Karpas-422 (cell line): ENCODE data around the gene MTA1. TPM values are rescaled to one million over a fixed set of nuclear protein-coding genes. Genes with fewer than 3 reads are reported as not detected.

Experiments
- DNase-seq: peaks from one replicate; pipeline ENCODE4 v3.0.0-alpha.2; 2015
- H2AFZ ChIP-seq: fragments of 200-600 bp; sonication (generic); 2 replicates; pipeline ENCODE4 v1.6.1; 2014; ENCODE audit warnings: antibody characterized with exemption, low read length, mixed read lengths
- H3K27ac ChIP-seq: fragments of 200-600 bp; sonication (generic); 2 replicates; pipeline ENCODE4 v1.5.1; 2014; ENCODE audit warnings: mild to moderate bottlenecking, low read length, moderate library complexity
- H3K27me3 ChIP-seq: fragments of 200-600 bp; sonication (generic); 2 replicates; pipeline ENCODE4 v1.6.1; 2014; ENCODE audit warnings: low read length, mixed read lengths
- H3K36me3 ChIP-seq: fragments of 200-600 bp; sonication (generic); 2 replicates; pipeline ENCODE4 v1.6.1; 2014; ENCODE audit warnings: low read length, mixed read lengths; ENCODE audit not compliant: insufficient read depth
- H3K4me1 ChIP-seq: fragments of 200-600 bp; sonication (generic); 2 replicates; pipeline ENCODE4 v1.6.1; 2014; ENCODE audit warnings: mild to moderate bottlenecking, low read length, mixed read lengths
- H3K4me2 ChIP-seq: fragments of 200-600 bp; sonication (generic); 2 replicates; pipeline ENCODE4 v1.6.1; 2014; ENCODE audit warnings: low read length, low read depth, mild to moderate bottlenecking; ENCODE audit not compliant: poor library complexity, severe bottlenecking
- H3K4me3 ChIP-seq: fragments of 200-600 bp; sonication (generic); 2 replicates; pipeline ENCODE4 v1.5.1; 2014; ENCODE audit warnings: mild to moderate bottlenecking, antibody characterized with exemption, low read length, mixed read lengths
- H3K79me2 ChIP-seq: fragments of 200-600 bp; sonication (generic); 2 replicates; pipeline ENCODE4 v1.6.1; 2014; ENCODE audit warnings: mild to moderate bottlenecking, low read length, mixed read lengths
- H3K9ac ChIP-seq: fragments of 200-600 bp; sonication (generic); 2 replicates; pipeline ENCODE4 v1.6.0; 2014; ENCODE audit warnings: low read length
- H3K9me2 ChIP-seq: fragments of 200-600 bp; sonication (generic), shearing (Covaris generic); replicated peaks from 2 replicates; pipeline ENCODE4 v1.6.0; 2014; ENCODE audit warnings: mild to moderate bottlenecking, low read length, moderate library complexity; ENCODE audit not compliant: insufficient read depth
- H3K9me3 ChIP-seq: fragments of 300-700, 200-600 bp; sonication (generic); 2 replicates; pipeline ENCODE4 v1.6.1; 2014; ENCODE audit warnings: low read length, mixed read lengths
- H4K20me1 ChIP-seq: fragments of 200-600 bp; sonication (generic); 2 replicates; pipeline ENCODE4 v1.6.1; 2014; ENCODE audit warnings: mild to moderate bottlenecking, antibody characterized with exemption, low read length, low read depth; ENCODE audit not compliant: insufficient read depth
- total RNA-seq: library from RNA; depleted of rRNA; stranded (reverse); fragments of >200 nt; shearing (Covaris generic); gene quantifications from 2 replicates; pipeline ENCODE4 v1.2.3, GENCODE V29; 2014; ENCODE audit warnings: low replicate concordance

Gene MTA1
- total RNA-seq, 1 experiment from 2014 or later: 94.6 TPM

DNA sequence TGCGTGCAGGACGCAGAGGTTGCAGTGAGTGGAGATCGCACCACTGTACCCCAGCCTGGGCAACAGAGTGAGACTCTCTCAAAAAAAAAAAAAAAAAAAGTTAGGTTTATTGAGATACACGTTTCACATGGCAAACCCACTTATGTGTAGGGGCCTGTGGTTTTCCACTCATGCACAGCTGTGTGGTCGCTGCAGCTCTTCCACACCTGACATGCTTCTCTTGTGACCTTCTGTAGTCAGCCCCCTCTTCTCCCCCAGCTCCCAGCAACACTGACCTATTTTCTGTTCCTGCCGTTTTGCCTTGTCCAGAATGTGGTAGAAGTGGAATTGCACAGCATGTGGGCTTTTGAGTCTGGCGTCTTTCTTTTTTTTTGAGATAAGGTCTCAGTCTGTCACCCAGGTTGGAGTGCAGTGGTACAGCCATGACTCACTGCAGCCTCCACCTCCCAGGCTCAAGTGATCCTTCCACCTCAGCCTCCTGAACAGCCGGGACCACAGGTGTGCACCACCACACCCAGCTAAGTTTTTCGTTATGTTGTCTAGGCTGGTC, 8.4 kb downstream of the MTA1 start:
- Histone ChIP-seq H3K4me2 (no peak overlapping the region), H4K20me1 (peaks cover 53% of the 10 kb centered on the region), H3K36me3 (peaks cover 25% of the 10 kb centered on the region), H3K4me1 (no peaks in the 10 kb centered on the region), H3K27ac (no peak overlapping the region), H2AFZ (no peak overlapping the region), H3K9me2 (no peaks in the 10 kb centered on the region), H3K9ac (no peak overlapping the region), H3K27me3 (no peaks in the 10 kb centered on the region), H3K4me3 (no peak overlapping the region), H3K9me3 (no peaks in the 10 kb centered on the region), H3K79me2 (peaks cover 91% of the 10 kb centered on the region)
- no peak for DNase-seq

DNA sequence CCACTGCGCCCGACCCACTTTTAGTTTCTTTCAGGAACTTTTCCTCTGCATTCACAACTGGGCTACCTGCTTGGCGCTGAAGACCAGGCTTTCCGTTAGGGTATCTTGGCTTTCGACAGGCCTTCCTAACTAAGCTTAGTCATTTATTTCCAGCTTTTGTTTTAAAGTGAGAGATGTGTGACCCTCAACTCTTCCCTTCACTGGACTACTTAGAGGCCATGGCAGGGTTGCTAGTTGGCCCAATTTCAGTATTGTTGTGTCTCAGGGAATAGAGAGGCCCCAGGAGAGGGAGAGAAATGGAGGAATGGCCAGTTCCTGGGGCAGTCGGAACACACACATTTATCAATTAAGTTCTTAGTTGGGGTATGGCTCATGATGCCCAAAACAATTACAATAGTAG, 10.4 kb downstream of the MTA1 start:
- Histone ChIP-seq H3K9me2 (no peaks in the 10 kb centered on the region), H4K20me1 (peaks cover 47% of the 10 kb centered on the region), H3K36me3 (peaks cover 25% of the 10 kb centered on the region), H3K9me3 (no peaks in the 10 kb centered on the region), H3K4me3 (no peak overlapping the region), H3K27me3 (no peaks in the 10 kb centered on the region), H3K27ac (no peak overlapping the region), H2AFZ (no peak overlapping the region), H3K4me2 (no peak overlapping the region), H3K79me2 (peaks cover 91% of the 10 kb centered on the region), H3K4me1 (no peaks in the 10 kb centered on the region), H3K9ac (no peak overlapping the region)
- DNase-seq: no peak

DNA sequence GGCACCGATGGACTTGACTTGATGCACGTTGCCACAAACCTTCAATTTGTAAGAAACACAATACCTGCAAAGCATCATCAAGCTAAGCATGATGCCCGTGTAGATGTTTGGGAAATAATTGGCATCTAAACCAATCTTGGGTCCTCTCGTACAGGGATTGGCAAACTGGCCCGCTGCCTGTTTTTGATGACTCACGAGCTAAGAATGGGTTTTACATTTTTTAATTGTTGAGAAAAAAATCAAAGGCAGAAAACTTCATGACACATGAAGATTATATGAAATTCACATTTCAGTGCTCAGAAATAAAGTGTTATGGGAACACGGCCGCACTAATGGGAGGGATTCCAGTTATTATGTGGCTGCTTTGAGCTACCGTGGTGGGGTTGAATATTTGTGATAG, 10.9 kb downstream of the MTA1 start:
- no peak overlapping the region for H3K4me3 ChIP-seq
- no peak overlapping the region for H3K4me2 ChIP-seq
- no peak for DNase-seq
- peaks cover 27% of the 10 kb centered on the region for H3K36me3 ChIP-seq
- no peaks in the 10 kb centered on the region for H3K9me3 ChIP-seq
- no peaks in the 10 kb centered on the region for H3K27me3 ChIP-seq
- no peaks in the 10 kb centered on the region for H3K9me2 ChIP-seq
- H3K79me2 ChIP-seq: peaks cover 91% of the 10 kb centered on the region
- H2AFZ ChIP-seq: no peak overlapping the region
- peaks cover 51% of the 10 kb centered on the region for H4K20me1 ChIP-seq
- no peaks in the 10 kb centered on the region for H3K4me1 ChIP-seq
- H3K9ac ChIP-seq: no peak overlapping the region
- no peak overlapping the region for H3K27ac ChIP-seq

DNA sequence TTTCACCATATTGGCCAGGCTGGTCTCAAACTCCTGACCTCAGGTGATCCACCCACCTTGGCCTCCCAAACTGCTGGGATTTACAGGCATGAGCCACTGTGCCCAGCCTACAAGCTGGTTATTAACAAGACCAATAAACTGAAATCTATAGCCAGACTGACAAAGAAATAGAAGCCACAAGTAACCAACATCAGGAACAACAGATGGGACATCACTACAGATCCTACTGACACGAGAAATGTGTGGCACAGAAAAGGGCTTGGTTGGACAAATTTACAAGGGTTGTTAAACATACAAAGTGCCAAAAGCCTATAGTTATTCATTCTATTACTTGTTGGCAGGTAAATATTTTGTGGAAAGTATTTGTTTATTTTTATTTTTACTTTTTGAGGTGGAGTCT, 11.6 kb downstream of the MTA1 start:
- no peaks in the 10 kb centered on the region for H3K9me2 ChIP-seq
- H3K27me3 ChIP-seq: no peaks in the 10 kb centered on the region
- H3K4me3 ChIP-seq: no peak overlapping the region
- H3K4me2 ChIP-seq: no peak overlapping the region
- DNase-seq: no peak
- H3K9me3 ChIP-seq: no peaks in the 10 kb centered on the region
- no peak overlapping the region for H3K27ac ChIP-seq
- peaks cover 31% of the 10 kb centered on the region for H3K36me3 ChIP-seq
- no peak overlapping the region for H3K9ac ChIP-seq
- H3K79me2 ChIP-seq: peaks cover 93% of the 10 kb centered on the region
- H2AFZ ChIP-seq: no peak overlapping the region
- peaks cover 52% of the 10 kb centered on the region for H4K20me1 ChIP-seq
- H3K4me1 ChIP-seq: no peaks in the 10 kb centered on the region

DNA sequence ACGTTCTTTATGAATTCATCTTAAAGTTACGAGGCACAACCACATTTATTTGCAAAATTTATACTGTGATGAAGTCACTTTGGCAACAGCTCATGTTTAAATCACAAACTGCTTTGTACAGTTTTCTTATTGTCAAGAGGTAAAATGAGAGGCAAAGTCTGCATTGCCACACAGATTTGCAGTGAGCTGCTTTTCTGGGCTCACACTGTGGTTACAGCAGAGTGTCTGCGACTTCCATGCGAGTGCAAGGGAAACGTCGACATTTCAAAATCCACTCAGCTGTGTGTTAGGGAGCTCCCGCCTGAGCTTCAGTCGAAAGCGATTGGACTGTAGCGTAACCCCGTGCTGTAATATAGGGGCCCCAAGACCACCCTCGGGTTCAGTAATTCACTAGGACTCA, 13.0 kb downstream of the MTA1 start:
- H4K20me1 ChIP-seq: peaks cover 52% of the 10 kb centered on the region
- no peaks in the 10 kb centered on the region for H3K9me3 ChIP-seq
- no peaks in the 10 kb centered on the region for H3K4me1 ChIP-seq
- peaks cover 26% of the 10 kb centered on the region for H3K36me3 ChIP-seq
- H3K27me3 ChIP-seq: no peaks in the 10 kb centered on the region
- no peak overlapping the region for H3K9ac ChIP-seq
- no peak overlapping the region for H3K4me2 ChIP-seq
- no peak overlapping the region for H2AFZ ChIP-seq
- H3K27ac ChIP-seq: no peak overlapping the region
- peaks cover 93% of the 10 kb centered on the region for H3K79me2 ChIP-seq
- H3K9me2 ChIP-seq: no peaks in the 10 kb centered on the region
- no peak overlapping the region for H3K4me3 ChIP-seq
- no peak for DNase-seq

DNA sequence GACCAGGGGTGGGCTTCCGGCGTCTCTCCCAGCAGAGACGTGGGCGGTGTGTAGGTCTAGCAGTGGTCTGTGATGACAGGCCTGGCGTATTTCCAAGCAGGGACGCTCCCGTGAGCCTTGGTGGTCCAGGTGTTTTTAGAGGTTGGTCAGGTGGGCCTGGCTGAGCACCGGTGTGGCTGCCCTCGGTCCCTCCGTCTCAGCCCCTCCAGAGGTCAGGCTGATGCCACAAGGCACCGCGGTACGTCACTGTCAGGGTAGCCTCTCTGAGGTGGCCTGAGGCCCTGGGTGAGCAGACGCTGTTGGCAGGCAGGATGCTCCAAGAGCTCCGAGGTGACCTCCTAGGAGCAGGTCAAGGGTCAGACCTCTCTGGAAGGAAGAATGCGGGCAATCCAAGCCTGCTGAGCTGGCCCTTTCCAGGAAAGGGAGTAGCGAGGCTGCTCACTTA, 13.6 kb downstream of the MTA1 start:
- H3K4me1 ChIP-seq: no peaks in the 10 kb centered on the region
- no peak overlapping the region for H3K9ac ChIP-seq
- H4K20me1 ChIP-seq: peaks cover 54% of the 10 kb centered on the region
- peaks cover 93% of the 10 kb centered on the region for H3K79me2 ChIP-seq
- peaks cover 23% of the 10 kb centered on the region for H3K36me3 ChIP-seq
- no peaks in the 10 kb centered on the region for H3K9me3 ChIP-seq
- no peak overlapping the region for H3K4me3 ChIP-seq
- H3K4me2 ChIP-seq: no peak overlapping the region
- no peaks in the 10 kb centered on the region for H3K27me3 ChIP-seq
- no peaks in the 10 kb centered on the region for H3K9me2 ChIP-seq
- no peak for DNase-seq
- H2AFZ ChIP-seq: no peak overlapping the region
- H3K27ac ChIP-seq: no peak overlapping the region

DNA sequence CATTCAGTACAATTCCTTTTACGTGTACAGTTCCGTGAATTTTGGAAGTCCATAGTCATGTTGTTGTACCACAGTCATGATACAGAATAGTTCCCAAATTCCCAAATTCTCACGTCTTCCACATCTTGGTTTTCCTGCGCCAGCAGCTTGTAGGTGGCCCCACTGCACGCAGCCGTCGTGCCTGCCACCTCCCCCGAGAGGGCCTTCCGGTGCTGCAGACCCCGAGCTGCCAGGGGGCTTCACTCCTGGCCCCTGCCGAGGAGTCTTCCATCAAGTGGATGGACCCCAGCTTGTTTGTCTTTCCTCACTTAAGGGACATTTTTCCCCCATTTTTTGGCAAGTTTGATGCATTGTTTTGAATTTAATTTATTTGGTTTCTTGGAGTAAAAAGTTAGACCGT, 16.8 kb downstream of the MTA1 start:
- H3K9me2 ChIP-seq: no peaks in the 10 kb centered on the region
- peaks cover 67% of the 10 kb centered on the region for H4K20me1 ChIP-seq
- no peaks in the 10 kb centered on the region for H3K9me3 ChIP-seq
- no peak overlapping the region for H3K9ac ChIP-seq
- H3K4me2 ChIP-seq: no peak overlapping the region
- DNase-seq: no peak
- H3K36me3 ChIP-seq: peaks cover 10% of the 10 kb centered on the region
- no peak overlapping the region for H3K27ac ChIP-seq
- H3K4me3 ChIP-seq: no peak overlapping the region
- H2AFZ ChIP-seq: no peak overlapping the region
- H3K27me3 ChIP-seq: no peaks in the 10 kb centered on the region
- H3K4me1 ChIP-seq: no peaks in the 10 kb centered on the region
- H3K79me2 ChIP-seq: peaks cover 86% of the 10 kb centered on the region

DNA sequence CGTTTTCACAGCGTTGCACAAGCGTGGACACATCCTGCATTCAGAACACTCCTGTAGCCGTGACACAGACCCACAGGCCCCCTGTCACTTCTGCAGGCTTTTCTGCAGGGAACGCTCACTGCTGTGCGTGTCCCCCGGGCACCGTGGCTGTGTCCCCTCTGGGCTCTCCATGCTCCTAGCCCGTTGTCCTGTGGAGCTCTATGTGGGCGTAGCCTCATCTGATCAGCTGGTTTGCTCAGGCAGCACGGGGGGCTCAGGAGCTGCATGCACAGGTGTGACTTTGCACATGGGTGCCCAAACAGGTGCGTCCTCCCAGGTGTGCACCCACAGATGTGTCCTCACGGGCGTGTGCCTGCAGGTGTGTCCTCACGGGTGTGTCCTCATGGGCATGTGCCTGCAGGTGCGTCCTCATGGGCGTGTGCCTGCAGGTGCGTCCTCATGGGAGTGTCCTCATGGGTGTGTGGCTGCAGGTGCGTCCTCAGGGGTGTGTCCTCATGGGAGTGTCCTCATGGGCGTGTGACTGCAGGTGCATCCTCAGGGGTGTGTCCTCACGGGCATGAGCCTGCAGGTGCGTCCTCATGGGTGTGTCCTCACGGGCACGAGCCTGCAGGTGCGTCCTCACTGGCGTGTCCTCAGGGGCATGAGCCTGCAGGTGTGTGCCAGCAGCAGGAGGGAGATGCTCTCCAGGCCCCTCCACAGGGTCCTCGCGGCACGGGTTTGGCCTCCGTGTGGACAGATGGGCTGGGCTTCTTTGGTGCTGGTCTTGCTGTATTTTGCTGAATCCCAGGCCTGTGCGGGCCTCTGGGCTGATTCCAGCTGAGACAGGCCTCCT, 17.5 kb downstream of the MTA1 start:
- Histone ChIP-seq H3K27me3 (no peaks in the 10 kb centered on the region), H3K4me3 (no peak overlapping the region), H3K4me2 (no peak overlapping the region), H2AFZ (no peak overlapping the region), H3K4me1 (no peaks in the 10 kb centered on the region), H3K36me3 (peaks cover 12% of the 10 kb centered on the region), H3K27ac (no peak overlapping the region), H3K9ac (no peak overlapping the region), H3K9me2 (no peaks in the 10 kb centered on the region), H4K20me1 (peaks cover 67% of the 10 kb centered on the region), H3K79me2 (peaks cover 79% of the 10 kb centered on the region), H3K9me3 (no peaks in the 10 kb centered on the region)
- no peak for DNase-seq
